HG02870 (cell line): Measurements from ENCODE around the gene LDLRAD2.
"Not testable (repeated sequence)": the region's sequence is repeated elsewhere in the genome, so short reads cannot be mapped to it uniquely, and the experiment has no call there.

ENCODE experiments used
- ATAC-seq: cut with Tn5 transposase; IDR thresholded peaks from one replicate; pipeline ENCODE4 v1.9.1; 2021; ENCODE audit warnings: mild to moderate bottlenecking, moderate library complexity; ENCODE audit not compliant: unreplicated experiment

The LDLRAD2 gene

GRCh38 chr1:21823206-21823979 lies 11.3 kb downstream of the LDLRAD2 start:
- ATAC-seq, result no peak

GRCh38 chr1:21823980-21824702 lies 12.1 kb downstream of the LDLRAD2 start:
- no peak for ATAC-seq

GRCh38 chr1:21824926-21825325 lies 12.9 kb downstream of the LDLRAD2 start:
- no peak for ATAC-seq

DNA sequence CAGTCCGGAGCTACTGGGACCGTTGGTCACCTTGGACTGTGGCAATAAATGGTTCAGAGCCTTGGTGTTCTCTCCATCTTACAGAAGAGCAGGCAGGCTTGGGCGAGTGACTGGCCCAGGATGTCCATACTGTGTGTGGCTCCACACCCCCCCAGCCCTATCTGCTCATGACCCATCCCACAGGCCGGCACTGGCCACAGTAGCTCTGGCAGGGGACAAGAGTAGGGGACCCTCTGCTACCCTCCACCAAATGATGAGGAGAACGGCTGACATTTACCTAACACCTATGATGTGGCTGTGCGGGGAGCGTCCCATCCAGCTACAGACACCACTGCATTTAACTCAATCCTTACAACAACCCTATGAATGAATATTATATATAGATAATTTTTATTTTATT lies 13.3 kb downstream of the LDLRAD2 start:
- ATAC-seq, result no peak

DNA sequence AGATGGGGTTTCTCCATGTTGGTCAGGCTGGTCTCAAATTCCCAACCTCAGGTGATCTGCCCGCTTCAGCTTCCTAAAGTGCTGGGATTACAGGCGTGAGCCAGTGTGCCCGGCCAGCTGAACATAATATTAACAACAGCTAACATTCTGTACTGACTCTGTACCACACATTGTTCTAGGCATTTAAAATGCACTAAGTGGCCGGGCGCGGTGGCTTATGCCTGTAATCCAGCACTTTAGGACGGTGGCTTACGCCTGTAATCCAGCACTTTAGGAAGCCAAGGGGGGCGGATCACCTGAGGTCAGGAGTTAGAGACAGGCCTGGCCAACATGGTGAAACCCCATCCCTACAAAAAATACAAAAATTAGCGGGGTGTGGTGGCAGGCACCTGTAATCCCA lies 14.6 kb downstream of the LDLRAD2 start:
- not testable (repeated sequence) for ATAC-seq

DNA sequence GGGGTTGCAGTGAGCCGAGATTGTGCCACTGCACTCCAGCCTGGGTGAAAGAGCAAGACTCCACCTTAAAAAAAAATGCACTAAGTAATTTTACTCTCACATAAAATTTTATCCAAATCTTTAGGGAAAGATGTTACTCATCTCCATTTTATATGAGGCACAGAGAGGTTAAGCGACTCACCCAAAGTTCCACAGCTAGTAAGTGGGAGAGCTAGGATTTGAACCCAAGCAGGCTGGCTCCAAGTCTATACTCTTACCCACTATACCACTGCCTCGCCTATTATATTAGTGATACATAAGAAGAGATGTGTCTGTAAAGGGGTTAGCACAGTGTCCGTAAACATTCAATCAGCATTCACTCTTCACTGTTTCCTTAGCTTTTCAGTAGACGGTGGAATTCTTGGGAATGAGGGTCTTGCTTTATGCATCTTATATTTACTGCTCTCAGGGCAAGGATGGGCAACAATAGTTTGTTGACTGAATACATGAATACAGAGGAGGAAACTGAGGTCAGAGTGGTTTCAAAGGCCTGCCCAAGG lies 15.1 kb downstream of the LDLRAD2 start:
- no peak for ATAC-seq

GRCh38 chr1:21828075-21828474 lies 16.0 kb downstream of the LDLRAD2 start:
- no peak for ATAC-seq

DNA sequence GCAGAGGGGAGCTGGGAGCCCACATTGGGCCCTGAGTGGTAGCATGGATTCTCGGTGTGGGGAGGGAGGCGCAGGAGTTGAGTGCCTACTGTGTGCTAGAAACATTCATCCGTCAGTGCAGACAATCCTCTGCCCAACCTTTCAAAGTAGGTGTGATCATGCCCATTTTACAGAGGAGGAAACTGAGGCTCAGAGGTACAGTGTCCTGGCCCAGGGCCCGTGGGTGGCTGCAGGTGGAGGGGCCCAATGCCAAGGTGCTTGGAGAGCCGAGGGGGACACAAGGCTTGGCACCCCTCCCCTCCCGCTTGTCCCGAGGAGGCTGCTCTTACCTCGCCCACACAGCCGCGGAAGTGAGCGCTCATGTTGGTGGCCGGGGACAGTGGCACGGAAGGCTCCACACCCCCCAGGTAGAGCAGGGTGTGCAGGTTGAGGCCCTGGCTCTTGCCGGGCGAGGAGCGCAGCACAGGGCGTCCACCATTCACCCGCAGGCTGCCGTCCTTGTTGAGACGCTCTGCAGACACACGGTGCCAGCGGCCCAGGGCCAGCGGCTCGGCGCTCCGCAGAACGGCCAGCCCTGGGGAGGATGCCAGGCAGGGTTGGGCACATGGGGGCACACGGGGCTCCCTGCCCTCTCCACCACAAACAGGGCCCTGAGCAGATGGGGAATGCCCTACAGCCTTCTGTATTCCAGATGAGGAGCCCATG lies 16.6 kb downstream of the LDLRAD2 start:
- ATAC-seq, result no peak

DNA sequence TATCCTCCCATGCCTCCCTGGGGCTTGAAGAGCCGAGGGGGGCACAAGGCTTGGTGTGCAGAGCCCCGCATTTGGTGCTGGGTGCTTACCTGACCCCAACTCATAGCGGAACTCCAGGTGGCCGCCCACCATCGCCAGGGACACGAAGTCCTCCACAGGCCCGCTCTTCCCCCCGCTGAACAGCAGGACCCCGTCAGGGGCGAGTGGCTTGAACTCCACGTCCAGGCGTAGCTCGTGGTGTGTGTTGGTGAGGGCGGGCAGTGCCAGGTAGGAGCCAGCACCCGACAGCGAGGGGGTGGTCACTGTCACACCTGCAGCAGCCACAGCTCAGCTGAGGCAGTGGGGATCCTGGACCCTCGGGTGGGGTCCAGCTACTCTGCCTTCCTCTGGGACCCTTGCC lies 17.2 kb downstream of the LDLRAD2 start:
- ATAC-seq, result no peak

DNA sequence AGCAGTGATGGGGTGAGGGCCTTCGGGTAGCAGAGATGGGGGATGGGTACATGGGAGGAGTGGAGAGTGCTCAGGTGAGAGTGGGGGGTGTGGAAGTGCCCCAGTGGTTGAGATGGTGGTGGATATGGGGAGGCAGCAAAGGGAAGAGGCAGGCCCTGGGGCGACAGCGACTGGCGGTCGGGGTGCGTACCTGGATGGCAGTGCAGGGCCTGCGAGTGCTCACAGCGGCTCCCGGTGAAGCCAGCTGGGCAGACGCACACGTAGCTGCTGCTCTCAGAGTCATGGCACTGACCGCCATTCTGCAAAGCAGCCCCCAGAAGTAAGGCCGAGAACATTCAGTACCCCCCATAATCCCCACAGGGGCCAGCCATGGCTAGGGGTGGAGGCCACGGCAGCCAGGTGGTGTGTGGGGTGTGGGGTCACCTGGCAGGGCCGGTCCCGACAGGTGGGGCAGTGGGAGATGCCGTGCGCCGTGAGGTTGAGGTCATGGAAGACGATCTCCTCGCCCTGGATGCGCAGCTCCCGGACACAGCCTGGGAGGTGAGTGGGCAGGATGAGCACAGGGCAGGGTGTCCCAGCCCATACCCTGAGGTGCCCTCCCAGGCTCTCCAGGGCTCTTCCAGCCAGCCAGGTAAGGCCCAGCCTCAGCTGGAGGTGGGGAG lies 18.9 kb downstream of the LDLRAD2 start:
- no peak for ATAC-seq

GRCh38 chr1:21831454-21831970 lies 19.4 kb downstream of the LDLRAD2 start:
- ATAC-seq, result no peak

DNA sequence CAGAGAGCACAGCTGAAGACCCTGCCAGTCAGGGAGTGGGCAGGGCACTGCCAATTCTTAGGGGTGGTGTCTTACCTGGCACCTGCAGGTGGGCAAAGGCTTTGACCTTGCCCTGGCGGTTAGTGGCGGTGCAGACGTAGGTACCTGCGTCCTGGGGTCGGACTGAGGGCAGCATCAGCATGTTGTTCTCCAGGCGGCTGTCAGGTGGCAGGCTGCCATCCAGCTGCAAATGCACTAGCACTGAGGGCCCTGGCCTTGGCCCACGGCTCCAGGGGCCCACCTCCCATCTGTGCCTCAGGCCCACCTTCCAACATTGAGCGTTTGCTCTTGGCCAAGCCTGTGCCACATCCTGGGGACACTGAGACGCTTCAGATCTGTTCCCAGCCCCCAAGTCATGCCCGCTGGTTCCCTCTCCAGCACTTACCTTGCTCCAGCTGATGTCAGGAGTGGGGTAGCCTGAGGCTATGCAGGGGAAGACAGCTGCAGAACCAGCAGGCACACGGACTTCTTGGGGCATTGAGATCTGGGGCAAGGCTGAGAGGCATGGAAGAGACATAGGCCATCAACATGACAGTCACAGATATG lies 21.4 kb downstream of the LDLRAD2 start:
- no peak for ATAC-seq

- ATAC-seq, result no peak
Observed at GRCh38 chr1:21834094-21834493, 22.0 kb downstream of the LDLRAD2 start.

- no peak for ATAC-seq
Observed at GRCh38 chr1:21834666-21835065, 22.6 kb downstream of the LDLRAD2 start.

GRCh38 chr1:21836010-21836409 lies 23.9 kb downstream of the LDLRAD2 start:
- no peak for ATAC-seq

- ATAC-seq, result no peak
Observed at GRCh38 chr1:21836729-21837128, 24.7 kb downstream of the LDLRAD2 start.

GRCh38 chr1:21837476-21837875 lies 25.4 kb downstream of the LDLRAD2 start:
- no peak for ATAC-seq

- ATAC-seq, result no peak
Observed at GRCh38 chr1:21838359-21839157, 26.5 kb downstream of the LDLRAD2 start.

DNA sequence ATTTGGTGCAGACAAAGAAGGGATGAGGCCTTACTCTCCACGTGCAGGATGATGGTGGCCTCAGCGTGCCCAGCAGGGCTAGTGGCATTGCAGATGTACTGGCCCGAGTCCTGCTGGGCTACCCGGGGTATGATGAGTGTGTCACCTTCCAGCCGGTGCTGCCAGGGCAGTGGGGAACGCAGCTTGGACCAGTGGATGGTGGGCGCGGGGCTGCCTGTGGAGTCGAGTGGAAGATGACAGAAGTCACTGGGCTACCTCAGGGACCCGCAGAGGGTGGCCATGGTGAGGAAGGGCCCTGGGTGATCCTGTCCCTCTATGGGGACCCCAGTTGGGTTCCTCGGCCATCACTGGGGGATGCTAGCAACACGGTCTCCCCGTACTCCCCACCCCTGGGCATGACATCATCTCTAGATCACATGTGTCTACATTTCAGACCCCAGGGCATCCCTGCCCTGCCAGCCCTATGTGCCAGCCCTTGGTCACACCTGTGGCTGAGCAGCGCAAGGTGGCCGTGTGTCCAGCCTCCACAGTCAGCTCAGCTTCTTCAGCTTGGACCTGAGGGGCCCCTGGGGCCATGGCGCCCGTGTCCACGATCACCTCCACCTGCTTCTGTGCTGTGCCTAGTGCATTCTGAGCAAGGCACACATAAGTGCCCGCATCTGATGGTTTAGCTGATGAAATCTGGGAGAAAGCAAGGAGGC lies 27.4 kb downstream of the LDLRAD2 start:
- ATAC-seq, result no peak
